ENCODE measurements around the gene SLC24A5.

Gene SLC24A5

DNA sequence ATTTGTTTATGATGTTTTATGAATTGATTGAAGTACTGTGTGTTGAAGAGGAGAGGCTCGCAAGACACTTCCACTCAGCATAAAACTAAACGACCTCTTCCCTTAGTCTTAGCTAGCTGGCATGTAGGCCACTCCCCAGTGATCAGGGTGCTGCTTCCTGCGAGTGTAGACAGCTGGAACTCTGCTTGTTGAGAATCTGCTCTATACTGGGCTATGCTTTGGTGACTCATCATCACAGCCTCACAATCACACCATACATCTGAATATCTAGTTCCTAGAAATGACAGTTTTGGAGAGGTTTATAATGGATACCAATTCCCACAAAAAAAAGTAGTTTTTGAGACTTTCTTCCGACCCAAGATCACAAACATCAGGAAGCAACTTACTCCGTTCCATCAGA lies 1.5 kb upstream of the SLC24A5 start:
- DNase-seq: no peak

DNA sequence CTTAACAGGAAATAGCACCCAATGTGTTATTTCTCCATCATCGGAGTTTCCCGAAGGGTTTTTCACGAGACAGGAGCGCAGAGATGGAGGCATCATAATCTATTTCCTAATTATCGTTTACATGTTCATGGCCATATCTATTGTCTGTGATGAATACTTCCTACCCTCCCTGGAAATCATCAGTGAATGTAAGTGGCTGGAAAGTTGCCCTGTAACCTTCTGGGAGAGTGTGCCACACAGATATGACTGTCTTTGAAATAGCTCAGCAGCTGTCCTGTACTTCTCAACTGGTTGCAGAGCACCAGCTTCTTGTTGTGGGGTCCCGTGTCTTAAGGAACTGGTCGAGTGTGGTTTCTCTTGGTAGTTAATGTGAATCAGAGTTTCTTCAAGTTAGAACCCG lies 1.1 kb downstream of the SLC24A5 start:
- DNase-seq: no peak

DNA sequence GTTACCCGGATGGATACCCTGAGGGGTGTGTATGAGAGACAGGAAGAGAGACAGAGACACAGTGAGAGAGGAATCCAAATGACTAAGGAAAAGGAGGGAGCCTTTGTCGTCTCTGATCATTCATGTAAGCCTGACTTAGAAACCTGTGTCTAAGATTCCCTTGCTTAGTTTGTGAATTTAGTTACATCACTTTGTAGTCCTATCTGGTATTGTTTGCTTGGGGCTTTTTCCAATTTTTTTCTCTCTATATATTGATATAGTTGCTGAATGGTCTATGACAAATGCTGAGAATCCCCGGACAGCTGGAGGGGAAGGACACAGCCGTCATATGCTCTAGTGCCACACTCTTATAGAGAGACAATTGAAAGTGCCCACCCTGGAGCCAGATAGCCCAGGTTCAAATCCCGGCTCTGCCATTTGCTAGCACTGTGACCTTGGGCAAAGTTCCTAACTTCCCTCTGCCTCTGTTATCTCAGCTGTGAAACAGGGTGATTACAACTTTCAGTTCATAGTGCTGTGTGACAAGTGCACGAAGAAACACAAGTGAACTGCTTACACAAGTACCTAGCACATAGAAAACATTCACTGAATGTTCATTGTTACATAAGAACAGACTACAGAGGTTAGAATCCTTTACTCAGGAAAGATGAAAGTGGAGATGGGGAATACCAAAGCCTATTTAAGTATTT lies 6.0 kb downstream of the SLC24A5 start:
- DNase-seq: no peak

DNA sequence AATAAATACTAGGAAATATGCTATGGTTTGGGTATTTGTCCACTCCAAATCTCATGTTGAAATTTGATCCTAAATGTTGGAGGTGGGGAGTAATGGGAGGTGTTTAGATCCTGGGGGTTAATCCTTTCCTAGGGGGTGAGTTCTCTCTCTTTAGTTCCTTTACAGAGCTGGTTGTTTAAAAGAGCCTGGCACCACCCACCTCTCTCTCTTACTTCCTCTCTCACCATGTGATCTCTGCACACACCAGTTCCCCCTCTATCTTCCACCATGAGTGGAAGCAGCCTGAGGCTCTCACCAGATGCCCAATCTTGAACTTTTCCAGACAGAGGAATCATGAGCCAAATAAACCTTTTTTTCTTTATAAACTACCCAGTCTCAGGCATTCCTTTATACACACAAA lies 10.5 kb downstream of the SLC24A5 start:
- DNase-seq: no peak

DNA sequence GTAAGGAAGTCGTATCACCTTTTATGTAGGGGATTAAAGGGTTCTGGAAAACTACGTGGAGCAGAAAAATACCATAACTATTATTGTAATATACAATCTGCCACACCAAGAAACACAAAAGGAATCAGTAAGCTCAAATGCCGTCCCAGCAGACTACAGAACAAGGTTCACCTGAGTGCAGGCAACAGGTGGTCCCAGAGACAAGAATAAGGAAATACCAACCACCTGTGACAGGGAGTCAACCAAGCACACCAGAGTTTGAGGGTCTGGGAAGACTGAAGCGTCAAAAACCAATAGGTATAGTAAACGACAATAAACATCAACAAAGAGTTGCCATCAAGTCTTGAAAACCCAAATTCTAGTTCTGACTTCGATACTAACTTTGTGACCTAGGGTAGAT lies 12.1 kb downstream of the SLC24A5 start:
- DNase-seq: no peak

DNA sequence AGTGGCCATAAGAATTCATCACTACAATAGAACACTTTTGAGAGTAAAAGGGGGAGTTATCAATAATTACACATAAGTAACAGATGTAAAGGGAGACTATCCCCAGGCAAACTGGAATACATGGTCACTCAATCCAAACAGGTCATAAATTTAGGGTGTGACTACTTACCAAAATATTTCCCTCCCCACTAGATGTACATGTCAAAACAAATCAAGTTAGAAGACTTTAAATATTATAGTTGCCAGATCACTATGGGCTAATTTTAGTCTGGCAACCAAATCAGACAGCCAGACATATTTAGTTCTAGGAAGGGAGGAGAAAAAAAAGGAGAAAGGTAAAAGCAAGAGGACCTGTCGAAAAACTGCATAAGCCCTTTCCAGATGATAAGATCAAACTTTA lies 23.1 kb downstream of the SLC24A5 start:
- no peak for DNase-seq

DNA sequence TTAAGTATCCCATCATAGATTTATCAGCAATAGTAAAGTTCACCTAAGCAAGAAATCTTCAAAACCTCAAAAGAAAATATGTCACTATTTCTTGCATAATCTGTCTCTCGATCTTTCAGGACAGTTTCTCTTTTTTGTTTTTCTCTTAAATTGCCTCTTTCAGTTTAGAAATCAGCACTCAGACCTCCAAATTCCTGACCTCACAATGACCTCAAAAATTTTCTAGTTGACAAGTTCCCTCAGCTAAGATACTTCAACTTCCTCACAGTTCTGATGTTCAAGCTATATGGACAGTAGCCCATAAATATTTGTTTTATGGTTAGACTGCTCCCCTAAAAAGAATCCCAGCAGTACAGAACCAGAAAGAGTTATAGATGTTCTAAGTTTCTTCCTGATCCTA lies 24.1 kb downstream of the SLC24A5 start:
- DNase-seq: no peak

DNA sequence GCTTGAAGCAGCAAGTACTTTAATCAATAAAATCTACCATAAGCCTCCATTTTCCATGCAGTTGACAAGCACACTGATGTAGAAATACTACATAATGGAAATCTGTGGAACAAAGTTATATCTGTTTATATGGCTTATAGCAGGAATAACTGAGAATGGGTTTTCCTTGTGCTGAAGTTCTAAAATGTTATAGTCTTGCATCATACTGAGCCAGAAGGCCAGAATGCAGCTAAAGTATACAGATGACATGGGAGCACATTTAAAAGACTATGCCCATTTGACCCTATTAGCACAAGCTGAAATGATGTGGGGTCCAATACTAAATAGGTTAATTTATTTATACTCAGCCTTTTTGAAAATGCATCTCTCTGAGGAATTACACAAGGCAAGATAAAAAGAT lies 25.1 kb downstream of the SLC24A5 start:
- no peak for DNase-seq

DNA sequence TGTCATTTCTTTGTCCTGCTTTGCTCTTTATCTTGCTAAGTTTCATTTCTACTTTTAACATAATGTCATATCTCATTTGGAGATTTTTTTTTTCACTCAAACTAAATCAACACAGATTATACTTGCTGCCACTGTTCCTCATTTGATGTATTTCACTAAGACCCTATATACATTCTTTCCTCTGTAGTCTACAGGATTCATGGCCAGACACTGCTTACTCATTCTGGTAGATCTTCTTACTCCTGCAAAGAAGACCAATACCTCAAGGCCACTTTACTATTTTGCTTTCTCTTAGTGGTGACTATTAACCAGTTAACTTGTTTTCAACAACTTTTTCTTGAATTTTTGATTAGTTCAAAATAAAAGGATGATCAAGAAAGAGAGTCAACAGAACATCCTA lies 26.6 kb downstream of the SLC24A5 start:
- DNase-seq: no peak

DNA sequence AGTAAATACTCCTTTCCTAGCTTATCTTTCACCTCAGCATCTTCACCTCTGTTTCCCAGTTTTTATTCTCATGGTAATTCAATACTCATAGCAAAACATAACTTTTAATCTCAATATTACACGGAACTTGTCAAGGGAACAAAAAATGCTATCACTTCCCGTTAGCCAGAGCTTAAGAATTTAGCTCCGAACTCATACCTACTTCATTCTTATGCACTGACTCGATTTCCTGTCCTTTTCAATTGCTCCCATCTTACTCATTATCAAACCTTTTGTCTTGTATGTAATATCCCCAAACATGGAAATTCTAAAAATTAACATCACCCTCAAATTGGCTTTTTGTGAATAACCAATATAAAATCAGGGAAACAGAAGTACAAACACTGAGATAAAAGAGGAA lies 29.1 kb downstream of the SLC24A5 start:
- DNase-seq: no peak

DNA sequence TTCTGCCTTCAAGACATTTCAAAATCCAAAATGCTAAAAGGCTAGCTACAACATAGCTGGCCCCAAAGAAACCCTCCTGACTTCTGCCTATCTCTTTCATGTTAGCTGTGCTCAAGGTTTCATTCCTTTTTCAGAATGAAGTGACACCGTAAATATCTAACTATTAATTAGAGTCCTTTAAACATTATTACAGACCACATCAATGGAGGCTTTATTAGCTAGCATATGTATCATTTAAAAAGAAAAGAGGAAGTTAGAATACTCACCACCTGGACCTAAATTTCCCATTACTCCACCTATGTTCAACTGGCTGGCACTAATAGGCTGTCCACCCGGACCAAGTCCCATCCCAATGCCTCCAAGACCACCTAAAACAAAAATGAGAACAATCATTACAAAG lies 32.7 kb downstream of the SLC24A5 start:
- DNase-seq: no peak

DNA sequence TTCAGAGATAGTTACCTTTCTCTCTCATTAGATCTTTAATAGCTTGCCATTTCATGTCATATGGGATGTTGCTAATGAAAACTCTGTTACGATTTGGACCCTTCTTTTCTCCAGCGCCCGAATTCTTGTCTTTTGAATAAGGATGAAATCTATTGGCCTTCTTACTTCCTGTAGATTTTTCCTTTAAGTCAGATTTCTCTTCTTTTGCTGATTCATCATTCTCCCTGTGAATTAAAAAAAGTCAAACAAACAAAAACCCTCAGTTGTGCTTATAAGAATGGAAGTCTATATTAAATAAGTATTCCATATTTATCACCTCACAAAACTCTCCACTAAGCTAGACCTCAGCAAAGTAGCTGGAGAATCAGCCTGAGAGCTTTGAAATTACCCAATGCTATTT lies 47.8 kb downstream of the SLC24A5 start:
- DNase-seq: no peak

DNA sequence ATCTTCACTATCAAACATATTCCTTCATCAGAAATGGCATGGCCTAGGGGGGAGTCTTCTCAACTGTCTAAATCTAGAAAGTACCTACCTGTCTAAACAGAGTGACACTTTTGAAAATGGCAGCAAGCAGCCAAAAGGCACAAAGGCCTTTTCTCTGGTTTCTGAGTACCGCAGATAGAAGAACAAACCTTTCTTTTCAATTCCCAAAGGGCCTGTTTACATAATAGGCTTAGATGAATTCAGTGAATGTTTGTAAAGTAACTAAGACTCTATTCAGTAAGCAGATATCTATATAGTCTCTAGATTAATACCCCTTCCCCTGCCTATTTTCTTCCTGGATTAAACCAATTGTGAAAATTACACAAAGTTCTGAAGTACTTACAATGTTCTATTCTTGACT lies 50.2 kb downstream of the SLC24A5 start:
- DNase-seq: no peak

DNA sequence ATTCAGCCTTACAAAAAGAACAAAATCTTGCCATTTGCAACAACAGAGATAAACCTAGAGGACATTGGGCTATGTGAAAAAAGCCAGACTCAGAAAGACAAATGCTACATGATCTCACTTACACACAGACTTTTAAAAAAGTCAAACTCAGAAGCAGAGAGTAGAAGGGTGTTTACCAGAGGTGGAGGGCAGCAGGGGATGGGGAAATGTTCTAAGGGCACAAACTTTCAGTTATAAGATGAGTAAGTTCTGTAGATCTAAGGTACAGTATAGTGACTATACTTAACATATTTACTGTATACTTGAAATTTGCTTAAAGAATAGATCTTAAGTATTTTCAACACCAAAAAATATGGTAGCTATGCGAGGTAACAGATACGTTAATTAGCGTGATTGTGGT lies 54.3 kb downstream of the SLC24A5 start:
- no peak for DNase-seq

DNA sequence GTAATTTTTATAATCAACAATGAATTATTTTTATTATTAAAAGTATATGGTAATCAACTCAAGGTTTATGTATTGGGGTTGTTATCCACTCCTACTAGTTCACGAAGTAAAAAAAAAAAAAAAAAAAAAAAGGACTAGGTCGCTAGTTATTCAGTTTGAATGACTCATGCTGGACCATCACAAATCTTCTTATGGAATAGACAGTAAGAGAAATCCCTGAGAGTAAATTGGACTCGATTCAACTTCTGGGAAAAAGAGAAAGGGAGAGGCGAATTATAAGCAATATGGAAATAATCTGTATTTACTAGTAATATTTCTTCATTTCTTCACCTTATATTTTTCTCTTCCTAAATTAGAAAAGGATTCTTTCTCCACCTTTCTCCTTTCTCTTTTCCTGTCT lies 55.3 kb downstream of the SLC24A5 start:
- peak; percentile 2 for DNase-seq

DNA sequence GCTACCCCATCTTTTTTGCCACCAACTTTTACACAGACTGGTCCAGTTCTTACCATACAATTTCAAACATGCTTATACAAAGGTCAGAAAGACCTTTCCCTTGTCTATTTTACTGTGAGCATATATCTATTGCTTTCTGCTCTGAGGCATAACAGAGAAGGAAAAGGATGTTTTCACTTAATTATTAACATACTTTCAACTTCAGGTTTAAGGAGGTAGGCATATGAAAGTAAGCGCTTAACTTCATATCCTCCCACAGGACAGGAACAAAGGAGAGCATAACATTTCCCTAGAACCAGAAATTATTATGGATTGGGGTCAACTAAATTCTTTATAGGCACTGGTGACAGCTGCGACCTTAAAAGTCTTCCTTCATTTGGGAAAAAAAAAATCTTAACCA lies 56.2 kb downstream of the SLC24A5 start:
- no peak for DNase-seq

DNA sequence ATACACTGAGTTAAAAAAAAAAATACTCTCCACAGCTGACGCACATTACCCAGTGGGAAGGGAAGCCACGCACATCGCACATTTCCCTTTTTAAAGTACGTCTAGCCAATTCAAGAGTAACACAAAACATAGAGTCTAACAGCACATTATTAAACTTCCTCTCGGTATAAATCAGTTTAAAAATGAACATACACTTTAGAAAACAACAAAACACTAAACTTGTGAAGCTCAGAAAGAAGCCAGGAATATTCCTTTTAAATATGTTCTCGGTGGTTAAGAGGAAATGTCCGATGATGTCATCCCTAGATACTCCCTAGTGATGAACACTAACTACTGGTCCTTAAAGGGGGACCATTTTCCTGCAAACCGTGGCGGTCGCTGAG lies 56.6 kb downstream of the SLC24A5 start:
- peak; percentile 42 for DNase-seq

DNA sequence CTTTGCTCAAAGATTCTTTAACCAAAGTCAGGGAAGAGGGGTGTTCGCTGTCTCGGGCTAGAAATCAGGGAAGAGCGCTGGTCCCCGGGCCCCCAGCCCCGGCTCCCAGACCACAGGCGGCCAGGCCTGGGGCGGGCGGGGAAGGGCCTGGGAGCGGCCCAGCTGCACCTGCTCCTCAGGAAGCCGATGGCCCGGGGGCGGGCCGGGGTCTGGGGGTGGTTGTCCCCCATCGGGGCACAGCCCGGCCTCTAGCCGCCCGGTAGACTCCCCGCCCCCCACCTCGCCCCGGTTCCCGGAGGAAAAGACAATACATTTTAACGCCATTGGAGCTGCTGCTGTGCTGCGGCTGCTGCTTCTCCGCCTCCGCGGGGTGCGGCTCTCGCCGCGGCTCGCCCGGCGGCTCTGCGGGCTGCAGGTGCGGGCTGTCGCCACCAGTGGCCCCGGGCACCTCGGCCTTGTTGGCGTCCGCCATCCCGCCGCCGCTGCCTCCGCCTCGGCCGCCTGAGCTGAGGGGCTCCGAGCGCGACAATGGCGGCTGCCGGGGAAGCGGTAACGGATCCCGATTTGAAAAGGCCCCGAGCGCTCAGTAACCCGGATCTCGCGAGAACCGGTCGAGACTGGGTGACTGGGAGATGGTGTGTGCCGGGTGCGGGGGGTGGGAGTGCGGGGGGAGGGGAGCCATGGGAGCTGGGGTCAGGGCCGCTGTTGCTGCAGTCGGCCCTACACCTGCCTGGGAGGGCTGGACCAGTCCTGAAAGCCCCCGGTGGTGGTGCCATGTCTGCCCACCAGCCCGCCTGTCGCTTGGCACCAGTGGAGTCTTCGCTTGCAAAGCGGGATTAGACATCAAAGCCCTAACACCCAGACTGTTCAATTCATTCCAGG lies 57.2 kb downstream of the SLC24A5 start, which contains the start of gene MYEF2:
TSS of gene MYEF2 (minus strand) at position 530 of the 882 bp plus-strand sequence. CDS start at position 472, 58 bp downstream.
- peak; percentile 89 for DNase-seq

DNA sequence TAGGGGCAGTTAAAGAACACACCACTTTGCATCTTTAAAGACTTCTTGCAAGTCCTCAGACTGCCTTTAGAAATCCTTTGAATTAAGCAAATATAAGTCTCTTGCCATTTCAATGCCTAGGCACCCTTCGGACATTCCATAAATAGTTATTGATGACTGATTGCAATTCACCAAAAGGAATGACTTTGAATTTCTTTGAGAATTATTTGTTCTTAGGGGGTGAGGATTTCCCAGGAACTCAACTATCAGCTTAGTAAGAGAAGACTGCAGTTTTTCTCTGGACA lies 57.8 kb downstream of the SLC24A5 start:
- no peak for DNase-seq

DNA sequence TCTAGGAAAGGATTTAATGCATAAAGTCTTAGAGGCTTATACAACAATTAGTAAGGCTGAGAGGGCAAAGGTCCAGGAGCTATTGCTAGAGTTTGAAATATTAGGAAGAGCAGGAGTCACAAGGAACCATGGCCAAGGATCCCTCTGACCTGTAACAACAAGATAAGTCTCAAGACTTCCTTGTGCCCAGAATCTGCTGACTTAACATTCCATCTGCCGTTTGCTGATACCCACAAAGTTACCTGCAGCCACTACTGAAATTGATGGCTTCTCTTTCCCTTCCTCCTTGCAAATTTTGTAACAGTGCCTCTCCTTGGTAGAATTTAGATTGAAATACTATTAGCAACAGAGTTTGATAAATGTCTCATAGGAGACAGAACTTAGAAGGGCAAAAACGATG lies 62.0 kb downstream of the SLC24A5 start:
- no peak for DNase-seq

DNA sequence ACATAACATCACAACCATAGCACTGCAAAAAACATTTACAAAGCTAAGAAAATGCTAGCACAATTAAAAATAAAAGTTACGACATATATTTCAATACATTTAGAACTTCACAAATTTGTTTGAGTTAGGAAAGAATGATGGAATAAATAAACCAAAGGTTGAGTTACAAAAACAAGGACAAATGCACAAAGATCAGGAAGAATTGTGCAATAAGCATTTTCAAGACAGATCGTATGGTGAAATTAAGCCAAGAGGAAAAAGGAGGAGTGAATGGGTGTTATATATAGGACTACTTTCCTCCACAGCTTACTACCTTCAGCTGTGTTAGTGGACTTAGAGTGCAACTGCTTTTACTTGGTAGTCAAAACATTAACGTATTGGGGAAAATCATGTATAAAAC lies 64.7 kb downstream of the SLC24A5 start:
- no peak for DNase-seq

DNA sequence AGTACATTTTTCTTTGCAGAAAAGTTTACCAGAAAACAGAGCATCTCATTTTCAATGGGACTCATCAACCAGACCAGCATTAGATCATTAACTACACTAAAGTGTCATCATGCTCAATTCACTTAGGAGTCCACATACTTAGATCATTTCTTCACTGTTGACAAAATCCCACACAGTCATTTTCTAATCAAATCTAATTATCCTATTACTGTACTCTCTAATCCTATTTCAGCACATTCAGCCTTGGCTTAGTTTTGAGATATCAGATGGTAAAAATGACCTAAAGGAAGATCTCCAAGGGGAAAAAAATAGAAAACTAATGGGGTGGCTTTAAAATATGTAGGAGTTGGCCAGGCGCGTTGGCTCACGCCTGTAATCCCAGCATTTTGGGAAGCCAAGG lies 65.5 kb downstream of the SLC24A5 start:
- no peak for DNase-seq

DNA sequence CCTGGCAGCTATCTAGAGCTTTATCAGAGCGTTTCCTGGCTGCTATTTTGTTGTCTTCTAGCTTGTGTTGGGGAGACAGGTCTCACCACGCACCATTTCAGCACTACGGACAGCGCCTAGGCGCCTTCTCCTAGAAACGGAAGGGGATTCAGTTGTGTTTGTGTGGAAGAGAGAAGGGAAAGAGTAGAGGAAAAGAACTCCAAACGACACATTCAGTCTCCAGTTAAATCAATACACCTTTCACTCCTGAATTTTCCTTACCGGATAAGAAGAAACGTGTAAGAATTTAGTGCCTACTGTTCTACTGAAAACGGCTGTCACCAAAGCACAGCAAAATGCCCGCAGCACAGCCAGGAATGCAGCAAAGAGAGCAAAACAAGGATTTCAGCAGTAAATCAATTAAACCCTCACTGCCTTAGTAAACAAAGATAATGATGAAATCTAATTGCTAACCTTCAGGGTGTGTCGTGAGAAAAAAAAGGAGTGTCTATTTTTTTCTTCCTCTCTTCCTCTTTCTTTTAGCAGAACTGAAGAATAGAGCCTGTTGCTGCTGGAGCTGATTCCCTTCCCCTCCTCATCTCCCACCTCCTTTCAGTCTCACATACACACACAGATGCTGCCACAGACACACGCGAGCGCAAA lies 70.3 kb downstream of the SLC24A5 start:
- no peak for DNase-seq

DNA sequence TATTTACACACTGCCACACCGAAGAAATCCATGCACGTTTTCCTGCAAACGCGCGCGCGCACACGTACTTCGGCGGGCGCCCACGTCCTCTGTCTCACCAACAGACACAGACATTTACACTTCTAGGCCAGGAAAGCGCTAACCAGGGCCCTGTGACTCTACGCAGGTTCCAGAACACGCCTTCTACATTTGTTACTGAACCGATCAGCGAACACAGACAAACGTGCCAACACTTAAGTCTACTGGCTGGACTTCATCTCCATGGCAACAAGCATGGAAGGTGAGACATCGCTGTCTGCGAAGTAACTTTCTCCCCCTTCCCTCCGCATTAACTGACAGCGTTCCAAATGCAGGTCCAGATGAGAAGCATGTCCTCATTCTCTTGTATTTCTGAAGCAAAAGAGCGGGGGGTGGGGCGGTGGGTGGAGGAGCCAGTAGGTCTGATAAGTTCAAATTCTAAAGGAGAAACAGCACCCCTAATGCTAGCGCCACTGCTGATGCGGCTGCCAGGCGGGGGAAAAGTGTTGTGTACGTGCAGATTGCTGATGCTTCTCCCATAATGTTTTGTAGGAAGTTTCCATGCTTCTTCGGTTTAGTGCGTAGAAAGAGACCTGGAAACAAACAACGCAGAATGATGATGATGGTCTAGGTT lies 70.9 kb downstream of the SLC24A5 start, which contains the start of gene CTXN2:
TSS of gene CTXN2 (plus strand) at position 92 of the 652 bp plus-strand sequence. CDS start 9,636 bp downstream, outside the sequence.
- DNase-seq: peak; percentile 80
